ENCODE data around the gene DNAH5.

DNAH5 gene

DNA sequence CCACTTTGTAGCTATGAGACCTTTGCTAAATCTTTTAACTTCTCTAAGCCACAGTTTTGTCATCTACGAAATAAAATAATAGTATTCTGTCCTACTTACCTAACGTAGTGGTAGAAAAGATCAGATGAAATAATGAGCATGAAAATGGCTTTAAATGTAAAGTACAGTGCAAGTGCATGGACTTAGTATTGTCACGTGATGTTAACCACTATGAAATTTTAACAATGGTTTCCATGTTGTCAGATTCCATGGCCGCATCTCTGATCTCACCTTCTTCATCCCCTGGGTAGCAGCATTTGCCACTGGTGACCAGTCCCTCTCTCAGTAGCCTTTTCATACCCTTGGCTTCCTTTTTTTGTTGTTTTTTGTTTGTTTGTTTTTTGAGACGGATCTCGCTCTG is 45.9 kb downstream of the DNAH5 start:
- DNase-seq (ENCODE audit: low read depth, low spot score): no peak
- H3K4me3 ChIP-seq (ENCODE audit: low read depth, low read length): no peak overlapping the region
- no peak for TF ChIP-seq CTCF (IDR thresholded peaks at IDR 0.05; ENCODE audit: low read depth, low read length)
- in situ Hi-C loops (cut with HindIII; ENCODE audit: low sequenced_read_pairs): no loop called here

- in situ Hi-C loops (cut with HindIII; ENCODE audit: low sequenced_read_pairs): no loop called here
- DNase-seq (ENCODE audit: low read depth, low spot score): no peak
- no peak for TF ChIP-seq CTCF (IDR thresholded peaks at IDR 0.05; ENCODE audit: low read depth, low read length)
- no peak overlapping the region for H3K4me3 ChIP-seq (ENCODE audit: low read depth, low read length)
These were observed 66.1 kb downstream of the DNAH5 start for GRCh38 chr5:13878357-13878756.

DNA sequence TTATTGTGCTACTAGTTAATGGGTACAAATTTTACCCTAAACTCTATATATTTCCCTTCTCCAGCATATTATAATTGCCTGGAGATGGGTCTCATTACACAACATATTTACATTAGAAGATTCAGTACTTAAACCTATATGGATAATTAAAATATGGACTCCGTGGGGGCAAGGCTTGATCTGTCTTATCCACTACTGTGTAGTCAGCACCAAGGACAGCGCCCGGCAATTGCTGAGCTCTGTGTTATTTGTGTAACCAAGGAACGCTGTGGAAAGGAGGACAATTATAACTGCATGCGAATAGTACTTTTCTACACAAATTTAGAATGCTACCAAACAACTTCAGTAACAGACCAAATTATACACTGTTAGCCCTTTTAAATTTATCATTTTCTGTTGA is 77.7 kb downstream of the DNAH5 start:
- no peak overlapping the region for H3K4me3 ChIP-seq (ENCODE audit: low read depth, low read length)
- in situ Hi-C loops (cut with HindIII; ENCODE audit: low sequenced_read_pairs): no loop called here
- peak; percentile 39 for DNase-seq (ENCODE audit: low read depth, low spot score)
- no peak for TF ChIP-seq CTCF (IDR thresholded peaks at IDR 0.05; ENCODE audit: low read depth, low read length)

DNA sequence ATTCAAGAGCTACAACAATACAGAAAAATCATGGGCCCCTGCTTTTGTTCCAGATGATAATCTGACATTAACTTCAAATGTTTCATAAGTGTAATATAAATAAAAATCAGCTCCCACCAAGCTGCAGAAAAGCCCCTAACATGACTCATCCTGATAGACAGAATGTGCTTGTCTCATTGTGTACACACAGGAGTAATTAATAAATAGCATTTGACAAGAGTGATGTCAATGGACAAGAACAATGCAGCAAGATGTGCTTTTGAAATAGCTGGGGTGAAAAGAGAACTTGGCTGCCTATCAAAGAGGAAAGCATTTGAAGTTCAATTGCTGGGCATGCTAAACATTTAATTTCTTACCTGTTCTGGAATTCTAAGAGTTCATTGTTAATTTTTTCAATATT is 79.2 kb downstream of the DNAH5 start:
- DNase-seq (ENCODE audit: low read depth, low spot score): no peak
- TF ChIP-seq CTCF (IDR thresholded peaks at IDR 0.05; ENCODE audit: low read depth, low read length): no peak
- in situ Hi-C loops (cut with HindIII; ENCODE audit: low sequenced_read_pairs): no loop called here
- H3K4me3 ChIP-seq (ENCODE audit: low read depth, low read length): no peak overlapping the region

DNA sequence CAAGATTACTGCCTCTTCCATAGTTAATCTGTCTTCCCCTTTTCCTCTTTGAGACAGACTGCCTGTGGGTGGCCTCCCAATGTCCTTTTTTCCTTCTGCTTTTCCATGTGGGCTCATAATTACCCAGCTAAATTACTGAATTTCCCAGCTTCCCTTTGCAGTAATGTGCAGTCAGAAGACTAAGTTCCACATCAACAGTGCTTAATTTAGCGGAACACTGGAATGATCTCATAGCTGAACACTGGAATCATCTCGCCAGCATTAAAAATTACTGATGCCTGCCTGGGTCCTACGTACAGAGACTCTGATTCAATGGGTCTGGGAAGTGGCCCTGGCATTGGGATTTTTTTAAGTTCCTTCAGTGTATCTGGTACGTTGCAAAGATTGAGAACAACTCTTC is 84.3 kb downstream of the DNAH5 start:
- no peak for TF ChIP-seq CTCF (IDR thresholded peaks at IDR 0.05; ENCODE audit: low read depth, low read length)
- in situ Hi-C loops (cut with HindIII; ENCODE audit: low sequenced_read_pairs): no loop called here
- DNase-seq (ENCODE audit: low read depth, low spot score): no peak
- H3K4me3 ChIP-seq (ENCODE audit: low read depth, low read length): no peak overlapping the region

DNA sequence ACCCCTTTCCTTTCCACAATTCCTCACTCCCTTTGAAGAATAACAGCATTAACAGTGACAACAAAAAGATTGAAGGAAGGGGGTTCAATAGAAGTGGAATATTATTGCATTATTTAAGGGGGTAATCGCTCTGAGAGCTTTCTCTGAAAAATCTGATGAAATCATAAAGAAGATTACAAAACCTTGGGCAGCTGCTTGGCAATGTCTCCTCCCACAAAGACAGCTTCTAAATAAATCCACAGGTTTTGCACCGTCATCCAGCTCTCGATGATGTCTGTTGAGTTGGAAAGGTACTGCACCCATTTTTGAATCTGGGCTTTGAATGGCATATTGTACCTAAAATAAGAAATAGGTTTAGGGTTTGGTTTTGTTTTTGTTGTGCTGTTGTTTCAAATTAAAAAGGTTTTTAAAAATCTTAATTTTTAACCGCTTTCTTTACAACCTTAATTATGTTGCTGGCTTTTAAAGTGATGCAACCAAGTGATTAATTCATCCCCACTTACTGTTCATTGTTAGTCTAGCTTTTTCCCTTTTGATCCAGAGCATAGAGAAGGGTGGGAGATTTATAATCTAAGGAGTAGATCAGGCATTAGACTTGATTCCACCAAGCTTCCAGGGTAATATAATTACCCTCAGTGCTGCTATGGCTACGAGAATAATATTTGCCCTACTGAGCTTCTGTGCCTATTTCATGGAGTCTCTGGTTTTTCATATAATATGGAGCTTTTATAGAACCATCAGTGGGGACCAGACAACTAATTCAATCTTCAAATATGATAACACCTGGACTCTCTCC is 85.0 kb downstream of the DNAH5 start:
- DNase-seq (ENCODE audit: low read depth, low spot score): no peak
- in situ Hi-C loops (cut with HindIII; ENCODE audit: low sequenced_read_pairs): no loop called here
- no peak overlapping the region for H3K4me3 ChIP-seq (ENCODE audit: low read depth, low read length)
- no peak for TF ChIP-seq CTCF (IDR thresholded peaks at IDR 0.05; ENCODE audit: low read depth, low read length)
